ENCODE measurements around the gene NUAK1. TPM values are rescaled to one million over a fixed set of nuclear protein-coding genes. Genes with fewer than 3 reads are reported as not detected.

NUAK1 gene
- total and polyA plus RNA-seq, 2 donors from 2014 or later, result 2.9 to 28.8 TPM

- intact Hi-C loops (cut with DNase I), result no loop called here
- H3K9me3 ChIP-seq (ENCODE audit: control insufficient read depth in 2 of 3, insufficient read depth in 1 of 3, low read length in 3 of 3), result no peaks in the 10 kb centered on the region
- DNase-seq (no peak), FAIRE-seq (no peak)
- no peak overlapping the region for H3K27ac ChIP-seq (ENCODE audit: low read depth in 2 of 2, low read length in 2 of 2)
- no peaks in the 10 kb centered on the region for H3K27me3 ChIP-seq (ENCODE audit: control insufficient read depth, insufficient read depth, low read length)
- TF ChIP-seq CTCF (IDR thresholded peaks at IDR 0.05; ENCODE audit: borderline replicate concordance, extremely low read depth, insufficient read depth), result no peak
- no peak overlapping the region for H3K9ac ChIP-seq (ENCODE audit: low read length in 3 of 3)
- no peaks in the 10 kb centered on the region for H3K4me1 ChIP-seq (ENCODE audit: control insufficient read depth in 2 of 3, insufficient read depth in 2 of 3, low read depth in 1 of 3, low read length in 3 of 3)
- no peaks in the 10 kb centered on the region for H3K36me3 ChIP-seq (ENCODE audit: control insufficient read depth in 2 of 3, insufficient read depth in 3 of 3, low read length in 3 of 3)
- no peak overlapping the region for H3K4me3 ChIP-seq (ENCODE audit: low read length in 3 of 3)
Measured at GRCh38 chr12:106161491-106161890, 22.7 kb upstream of the NUAK1 start.

- no peak for FAIRE-seq
- Histone ChIP-seq H3K27me3 (ENCODE audit: control insufficient read depth, insufficient read depth, low read length) (no peaks in the 10 kb centered on the region), H3K4me3 (ENCODE audit: low read length in 3 of 3) (no peak overlapping the region), H3K9me3 (ENCODE audit: control insufficient read depth in 2 of 3, insufficient read depth in 1 of 3, low read length in 3 of 3) (no peaks in the 10 kb centered on the region), H3K27ac (ENCODE audit: low read depth in 2 of 2, low read length in 2 of 2) (no peak overlapping the region), H3K9ac (ENCODE audit: low read length in 3 of 3) (no peak overlapping the region), H3K4me1 (ENCODE audit: control insufficient read depth in 2 of 3, insufficient read depth in 2 of 3, low read depth in 1 of 3, low read length in 3 of 3) (no peaks in the 10 kb centered on the region), H3K36me3 (ENCODE audit: control insufficient read depth in 2 of 3, insufficient read depth in 3 of 3, low read length in 3 of 3) (no peaks in the 10 kb centered on the region)
- no peak for DNase-seq
- intact Hi-C loops (cut with DNase I), result no loop called here
- no peak for TF ChIP-seq CTCF (IDR thresholded peaks at IDR 0.05; ENCODE audit: borderline replicate concordance, extremely low read depth, insufficient read depth)
Measured at GRCh38 chr12:106160915-106161314, 22.2 kb upstream of the NUAK1 start.

- Histone ChIP-seq H3K36me3 (ENCODE audit: control insufficient read depth in 2 of 3, insufficient read depth in 3 of 3, low read length in 3 of 3) (no peaks in the 10 kb centered on the region), H3K27ac (ENCODE audit: low read depth in 2 of 2, low read length in 2 of 2) (no peak overlapping the region), H3K4me1 (ENCODE audit: control insufficient read depth in 2 of 3, insufficient read depth in 2 of 3, low read depth in 1 of 3, low read length in 3 of 3) (no peaks in the 10 kb centered on the region), H3K9ac (ENCODE audit: low read length in 3 of 3) (no peak overlapping the region), H3K4me3 (ENCODE audit: low read length in 3 of 3) (no peak overlapping the region), H3K27me3 (ENCODE audit: control insufficient read depth, insufficient read depth, low read length) (no peaks in the 10 kb centered on the region), H3K9me3 (ENCODE audit: control insufficient read depth in 2 of 3, insufficient read depth in 1 of 3, low read length in 3 of 3) (no peaks in the 10 kb centered on the region)
- no peak for TF ChIP-seq CTCF (IDR thresholded peaks at IDR 0.05; ENCODE audit: borderline replicate concordance, extremely low read depth, insufficient read depth)
- DNase-seq (no peak), FAIRE-seq (no peak)
- intact Hi-C loops (cut with DNase I), result no loop called here
Measured at GRCh38 chr12:106157802-106158201, 19.0 kb upstream of the NUAK1 start.

GRCh38 chr12:106154751-106155273, 16.1 kb upstream of the NUAK1 start:
- Histone ChIP-seq H3K27me3 (ENCODE audit: control insufficient read depth, insufficient read depth, low read length) (no peaks in the 10 kb centered on the region), H3K9ac (ENCODE audit: low read length in 3 of 3) (no peak overlapping the region), H3K27ac (ENCODE audit: low read depth in 2 of 2, low read length in 2 of 2) (no peak overlapping the region), H3K9me3 (ENCODE audit: control insufficient read depth in 2 of 3, insufficient read depth in 1 of 3, low read length in 3 of 3) (no peaks in the 10 kb centered on the region), H3K36me3 (ENCODE audit: control insufficient read depth in 2 of 3, insufficient read depth in 3 of 3, low read length in 3 of 3) (no peaks in the 10 kb centered on the region), H3K4me3 (ENCODE audit: low read length in 3 of 3) (no peak overlapping the region), H3K4me1 (ENCODE audit: control insufficient read depth in 2 of 3, insufficient read depth in 2 of 3, low read depth in 1 of 3, low read length in 3 of 3) (no peaks in the 10 kb centered on the region)
- DNase-seq (peak in 3 of 5 donors; percentile 59 to 88 (median 79)), FAIRE-seq (no peak)
- intact Hi-C loops (cut with DNase I), result no loop called here
- TF ChIP-seq CTCF (IDR thresholded peaks at IDR 0.05; ENCODE audit: borderline replicate concordance, extremely low read depth, insufficient read depth), result no peak
